Measurements from ENCODE around the gene FAAP20.

Gene FAAP20

GRCh38 chr1:2193514-2194281, 874 bp downstream of the FAAP20 start:
- DNase-seq = no peak

GRCh38 chr1:2192031-2192995, 2.3 kb downstream of the FAAP20 start:
- no peak for DNase-seq

DNA sequence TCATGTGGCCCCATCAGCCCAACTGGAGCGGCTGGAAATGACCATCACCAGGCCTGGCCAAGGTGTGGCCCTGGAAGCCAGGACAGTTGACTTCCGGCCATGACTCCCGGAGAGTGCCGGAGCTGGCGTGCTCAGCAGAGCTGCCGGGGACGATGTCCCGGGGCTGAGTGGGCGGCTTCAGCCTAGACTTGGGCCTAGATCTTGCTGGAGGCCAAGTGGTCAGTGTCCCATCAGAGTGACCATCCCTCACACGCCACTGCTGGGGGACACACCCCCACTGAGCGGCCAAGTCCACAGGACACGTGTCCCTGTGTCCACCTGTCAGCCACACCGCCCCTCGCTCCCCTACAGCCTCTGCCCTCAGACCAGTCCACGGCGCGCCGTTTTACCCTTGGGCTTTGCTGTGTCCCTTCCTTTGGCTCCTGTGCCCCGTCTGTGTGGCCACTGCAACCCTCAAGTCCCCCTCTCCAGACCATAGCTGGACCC, 4.0 kb downstream of the FAAP20 start:
- DNase-seq = no peak

DNA sequence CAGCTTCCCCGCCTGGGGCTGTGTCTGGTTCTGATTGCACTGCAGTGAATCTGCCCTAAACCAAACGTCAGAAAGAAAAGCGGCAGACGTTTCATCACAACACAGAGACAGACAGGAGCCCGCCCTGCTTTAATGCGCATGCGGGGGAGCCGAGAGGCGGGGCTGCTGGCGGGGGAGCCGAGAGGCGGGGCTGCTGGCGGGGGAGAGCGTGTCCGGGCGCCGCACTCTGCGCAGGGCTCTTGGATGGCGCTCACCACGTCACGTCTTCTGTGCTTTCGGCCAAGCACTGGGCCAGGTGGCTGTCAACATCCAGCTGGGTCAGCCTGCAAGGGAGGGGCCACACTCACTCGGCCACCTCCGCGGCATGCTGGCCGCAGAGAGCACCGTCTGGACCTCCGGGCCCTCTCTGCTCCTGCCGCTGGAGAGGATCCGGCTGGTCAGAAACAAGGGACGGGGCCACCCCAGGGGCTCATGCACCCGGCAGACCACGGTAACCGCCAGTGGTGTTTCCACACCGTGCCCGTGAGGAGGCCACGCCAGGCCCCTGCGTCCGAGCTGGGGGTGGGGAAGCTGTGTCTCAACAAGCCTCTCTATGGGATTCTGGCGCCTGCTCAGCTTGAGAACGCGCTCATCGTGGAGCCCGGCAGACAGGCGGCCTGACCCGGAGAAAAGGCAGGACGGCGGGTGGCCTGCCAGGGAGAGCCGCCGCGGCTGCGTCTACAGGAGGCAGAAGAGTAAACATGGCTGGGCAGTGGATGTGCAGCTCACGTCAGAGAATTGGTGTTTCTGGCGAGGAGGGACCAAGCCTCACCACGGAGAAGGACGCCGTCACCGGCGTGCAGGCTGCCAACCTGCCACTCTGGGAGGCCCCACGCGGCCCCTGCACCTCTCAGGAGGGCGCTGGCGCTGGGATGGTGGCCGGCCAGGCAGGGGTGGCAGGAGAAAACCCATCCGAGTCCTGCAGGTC, 4.8 kb downstream of the FAAP20 start:
- peak; percentile 86 for DNase-seq

DNA sequence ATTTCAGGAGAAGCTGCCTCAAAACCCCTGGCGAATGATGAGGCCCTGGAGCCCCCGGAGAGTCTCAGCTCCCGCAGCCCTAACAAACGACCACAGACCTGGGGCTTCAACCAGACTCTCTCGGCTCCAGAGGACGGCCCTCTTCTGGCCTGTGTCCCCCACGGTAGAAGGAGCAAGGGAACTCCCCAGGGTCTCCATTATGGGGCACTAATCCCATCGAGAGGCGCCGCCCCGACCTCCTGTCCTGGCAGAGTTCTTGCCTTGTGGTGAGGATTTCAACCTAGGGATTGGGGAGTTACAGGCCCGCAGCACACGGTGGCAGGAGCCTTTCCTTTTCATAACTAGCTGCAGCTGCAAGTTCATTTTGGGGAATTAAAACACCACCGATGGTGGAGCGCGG, 6.2 kb downstream of the FAAP20 start:
- no peak for DNase-seq

DNA sequence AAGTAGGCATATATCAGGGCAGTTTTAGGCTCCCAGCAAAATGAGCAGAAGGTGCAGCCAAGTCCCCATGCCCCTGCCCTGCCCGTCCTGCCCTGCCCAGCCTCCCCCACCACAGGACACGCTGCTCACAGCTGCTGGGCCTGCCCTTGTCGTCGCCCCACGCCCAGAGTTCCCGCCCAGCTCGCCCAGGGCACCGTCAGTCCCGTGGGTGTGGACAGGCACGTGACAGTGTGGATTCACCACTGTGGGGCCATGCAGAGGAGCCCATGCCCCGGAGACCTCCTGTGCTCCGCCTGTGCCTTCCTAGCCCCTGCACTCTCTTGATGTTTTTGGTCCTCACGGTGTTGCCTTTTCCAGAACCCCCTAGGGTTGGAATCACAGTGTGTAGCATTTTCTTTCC, 7.0 kb downstream of the FAAP20 start:
- DNase-seq = no peak

DNA sequence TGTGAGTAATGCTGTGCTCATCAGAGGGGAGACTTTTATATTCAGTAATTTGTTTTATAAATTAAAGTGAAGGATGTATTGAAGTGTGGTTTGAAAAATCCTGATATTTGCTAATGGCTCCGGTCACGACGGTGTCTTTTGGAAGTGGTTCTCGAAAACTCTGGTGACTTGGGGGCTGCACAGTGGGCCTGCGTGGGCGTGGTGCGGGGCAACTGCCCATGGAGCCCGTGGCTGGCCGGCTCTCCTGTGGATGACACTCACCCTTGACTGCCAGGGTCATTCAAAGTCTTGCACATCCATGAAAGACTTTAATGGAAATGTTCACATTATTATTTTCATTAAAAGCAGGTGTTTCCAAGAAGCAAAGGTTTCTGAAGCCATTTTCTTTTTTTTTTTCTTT, 7.7 kb downstream of the FAAP20 start:
- DNase-seq = no peak

- no peak for DNase-seq
These were observed 8.4 kb downstream of the FAAP20 start for GRCh38 chr1:2185880-2186855.

DNA sequence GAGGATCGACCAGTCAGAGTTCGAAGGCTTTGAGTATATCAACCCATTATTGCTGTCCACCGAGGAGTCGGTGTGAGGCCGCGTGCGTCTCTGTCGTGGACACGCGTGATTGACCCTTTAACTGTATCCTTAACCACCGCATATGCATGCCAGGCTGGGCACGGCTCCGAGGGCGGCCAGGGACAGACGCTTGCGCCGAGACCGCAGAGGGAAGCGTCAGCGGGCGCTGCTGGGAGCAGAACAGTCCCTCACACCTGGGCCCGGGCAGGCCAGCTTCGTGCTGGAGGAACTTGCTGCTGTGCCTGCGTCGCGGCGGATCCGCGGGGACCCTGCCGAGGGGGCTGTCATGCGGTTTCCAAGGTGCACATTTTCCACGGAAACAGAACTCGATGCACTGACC, 9.6 kb downstream of the FAAP20 start:
- no peak for DNase-seq

DNA sequence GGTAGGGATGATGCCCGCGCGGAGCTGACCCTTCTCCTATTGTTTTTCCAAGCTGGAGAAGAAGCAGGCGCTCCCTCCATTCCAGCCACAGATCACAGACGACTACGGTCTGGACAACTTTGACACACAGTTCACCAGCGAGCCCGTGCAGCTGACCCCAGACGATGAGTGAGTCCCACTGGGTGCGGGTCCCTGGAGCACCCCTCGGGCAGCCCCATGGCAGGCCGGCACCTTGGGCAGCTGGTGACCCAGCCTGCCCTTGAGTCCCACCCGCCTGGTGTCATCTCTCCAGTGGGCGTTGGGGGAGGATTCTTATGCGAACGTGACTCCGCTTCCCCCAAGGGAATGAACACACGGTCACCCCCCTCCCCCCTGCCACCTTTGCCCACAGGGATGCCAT, 10.0 kb downstream of the FAAP20 start:
- no peak for DNase-seq

- no peak for DNase-seq
These were observed 10.6 kb downstream of the FAAP20 start for GRCh38 chr1:2183937-2184334.

DNA sequence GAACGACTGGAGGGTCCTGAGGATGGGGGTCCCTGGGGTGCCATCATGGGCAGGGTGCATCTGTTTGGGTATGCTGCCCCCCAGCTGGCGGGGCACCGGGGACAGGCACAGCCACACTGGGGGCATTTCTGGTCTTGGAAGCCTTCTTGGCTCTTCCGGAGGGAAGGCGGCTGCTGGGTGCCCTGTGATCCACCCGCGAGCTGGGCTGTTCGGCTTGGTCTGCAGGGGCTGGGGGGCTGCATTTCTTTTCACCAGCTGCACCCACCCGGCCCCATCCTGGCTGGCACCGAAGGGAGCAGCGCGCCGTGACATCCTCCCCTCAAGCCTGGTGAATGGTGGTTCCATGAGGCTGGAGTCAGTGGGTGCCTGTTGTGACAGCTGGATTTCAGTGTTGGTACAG, 12.2 kb downstream of the FAAP20 start:
- DNase-seq = no peak

- no peak for DNase-seq
These were observed 12.8 kb downstream of the FAAP20 start for GRCh38 chr1:2181752-2182151.

- DNase-seq = no peak
These were observed 13.3 kb downstream of the FAAP20 start for GRCh38 chr1:2181271-2181670.

DNA sequence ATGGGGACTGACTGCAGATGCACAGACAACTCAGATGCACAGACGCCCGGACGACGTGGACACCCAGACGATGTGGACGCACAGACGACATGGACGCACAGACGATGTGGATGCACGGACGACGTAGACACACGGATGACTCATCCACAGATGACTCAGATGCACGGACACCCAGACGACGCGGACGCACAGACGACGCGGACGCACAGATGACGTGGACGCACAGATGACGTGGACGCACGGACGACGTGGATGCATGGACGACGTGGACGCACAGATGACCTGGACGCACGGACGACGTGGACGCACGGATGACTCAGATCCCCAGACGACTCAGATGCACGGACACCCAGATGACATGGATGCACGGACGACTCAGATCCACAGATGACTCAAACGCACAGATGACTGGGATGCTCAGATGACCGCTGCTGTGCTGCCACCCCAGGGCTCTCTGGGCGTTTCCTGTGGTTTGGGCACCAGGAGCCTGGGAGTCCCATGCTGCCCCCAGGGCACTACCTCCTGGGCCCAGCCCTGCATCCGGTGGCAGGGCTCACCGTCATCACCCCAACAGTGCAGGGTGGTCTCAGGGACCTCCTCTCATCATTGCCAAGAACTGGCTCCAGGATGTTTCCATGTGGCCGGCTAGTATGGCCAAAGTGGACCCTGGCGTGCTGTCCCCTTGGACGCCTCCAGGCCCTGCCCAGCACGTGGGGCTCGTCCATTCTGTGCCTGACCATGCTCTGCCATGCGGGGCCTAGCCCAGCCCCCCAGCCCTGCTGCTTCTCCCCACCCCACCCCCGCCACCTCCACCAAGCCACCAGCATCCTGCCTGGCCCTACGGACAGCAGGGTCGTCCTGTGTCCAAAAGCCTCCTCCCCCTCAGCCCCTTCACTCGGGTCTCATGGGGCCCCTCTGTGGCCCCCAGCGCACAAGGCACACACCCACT, 14.0 kb downstream of the FAAP20 start:
- no peak for DNase-seq

GRCh38 chr1:2179283-2180013, 15.1 kb downstream of the FAAP20 start:
- DNase-seq = peak; percentile 83

DNA sequence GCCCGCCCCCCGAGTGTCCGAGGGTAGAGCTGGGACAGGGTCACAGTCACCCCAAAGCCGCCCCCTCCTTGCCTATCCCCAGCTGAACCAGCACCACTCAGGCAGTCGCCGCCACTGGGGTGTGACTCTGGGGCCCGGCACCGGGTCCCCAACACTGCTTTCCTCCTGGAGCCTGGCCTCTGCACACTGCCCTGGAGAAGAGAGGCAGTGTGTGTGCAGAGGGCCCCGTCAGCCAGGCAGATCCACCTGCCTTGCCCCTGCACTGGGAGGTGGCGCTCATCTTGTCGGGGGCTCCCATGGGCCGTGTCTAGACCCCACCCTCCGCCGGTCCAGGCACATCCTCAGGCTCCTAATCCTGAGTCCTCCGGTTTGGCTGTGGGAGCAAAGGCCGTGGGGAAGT, 15.7 kb downstream of the FAAP20 start:
- DNase-seq = no peak

- no peak for DNase-seq
These were observed 16.5 kb downstream of the FAAP20 start for GRCh38 chr1:2177946-2178538.

GRCh38 chr1:2177541-2177940, 17.0 kb downstream of the FAAP20 start:
- no peak for DNase-seq

Data from NCI-H1436 (cell line).